GM06990 (cell line): ENCODE results near the gene HBD.

Experiments
- DNase-seq: peaks from one replicate; pipeline ENCODE4 v3.0.0-alpha.2; 2011; ENCODE audit not compliant: insufficient read length; ENCODE audit errors: extremely low read depth
- H3K27me3 ChIP-seq: replicated peaks from 2 replicates; pipeline ENCODE4 v1.6.0; 2011; ENCODE audit warnings: low read length; ENCODE audit not compliant: control insufficient read depth, insufficient read depth
- H3K36me3 ChIP-seq: 2 replicates; pipeline ENCODE4 v1.5.1; 2011; ENCODE audit warnings: low read length; ENCODE audit not compliant: control insufficient read depth, insufficient read depth
- H3K4me3 ChIP-seq: replicated peaks from 2 replicates; pipeline ENCODE4 v1.5.1; 2011; ENCODE audit warnings: low read depth, mild to moderate bottlenecking, control low read depth, low read length
- CTCF ChIP-seq: IDR thresholded peaks from 2 replicates; pipeline ENCODE4 v1.5.1; 2011; ENCODE audit warnings: low read length, control low read depth, mild to moderate bottlenecking, inconsistent platforms; ENCODE audit not compliant: insufficient read depth, poor library complexity, severe bottlenecking

Gene HBD

DNA sequence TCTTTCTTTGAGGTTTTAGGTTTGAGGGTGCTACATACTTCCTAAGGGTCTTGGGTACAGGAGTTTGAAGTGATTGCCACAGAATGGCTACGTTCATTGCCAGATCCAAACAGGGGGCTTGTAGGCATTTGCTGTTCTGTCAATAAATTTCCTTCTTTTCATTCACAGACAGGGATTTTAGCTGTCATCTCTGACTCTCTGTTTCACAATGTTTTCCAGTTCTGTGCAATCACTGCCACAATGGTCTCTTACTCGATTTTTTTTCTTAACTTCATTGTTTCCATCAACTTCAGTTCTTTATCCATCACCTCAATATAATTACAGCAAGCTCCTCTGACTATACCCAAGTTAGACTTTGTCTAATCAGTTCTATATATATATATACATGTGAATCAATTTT is 6.2 kb upstream of the HBD start:
- Histone ChIP-seq H3K27me3 (no peaks in the 10 kb centered on the region), H3K4me3 (no peak overlapping the region), H3K36me3 (no peaks in the 10 kb centered on the region)
- no peak for TF ChIP-seq CTCF
- DNase-seq: no peak

DNA sequence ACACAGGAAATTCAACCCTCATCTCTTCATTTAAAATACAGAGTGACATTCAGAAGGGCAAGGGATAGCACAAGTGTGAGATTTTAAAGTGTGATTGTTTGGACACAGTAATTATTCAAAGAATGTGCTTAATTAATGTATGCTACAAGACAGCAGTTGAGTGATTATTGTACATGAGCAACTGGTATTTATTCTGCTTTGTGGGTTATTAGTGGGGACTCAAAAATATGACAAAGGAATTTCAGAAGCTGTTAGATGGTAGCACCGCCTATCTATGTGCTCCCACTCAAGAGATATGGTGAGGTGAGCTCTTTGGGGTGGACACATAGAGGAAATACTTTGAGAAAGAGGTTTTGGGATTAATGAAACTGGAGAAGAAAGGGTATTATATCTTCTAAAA is 5.8 kb upstream of the HBD start:
- Histone ChIP-seq H3K4me3 (no peak overlapping the region), H3K36me3 (no peaks in the 10 kb centered on the region), H3K27me3 (no peaks in the 10 kb centered on the region)
- no peak for TF ChIP-seq CTCF
- no peak for DNase-seq

DNA sequence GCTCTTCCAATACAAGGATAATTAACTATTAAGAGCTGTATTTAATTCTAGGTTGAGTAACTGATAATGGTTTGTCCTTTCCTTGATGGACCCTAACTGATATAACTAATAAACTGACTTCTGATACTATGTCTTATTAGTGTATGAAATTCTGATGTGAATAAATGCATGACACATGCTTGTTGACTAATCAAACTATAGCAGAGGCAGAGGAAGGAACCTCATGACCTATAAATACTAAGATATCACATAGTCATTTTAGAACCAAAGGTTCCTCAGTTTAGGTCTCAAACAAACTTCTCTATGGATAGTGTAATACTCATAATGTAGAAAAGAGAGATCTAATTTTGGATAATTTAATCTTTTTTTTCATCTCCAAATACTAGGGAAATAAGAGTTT is 4.8 kb upstream of the HBD start:
- H3K27me3 ChIP-seq: no peaks in the 10 kb centered on the region
- no peak for DNase-seq
- no peak overlapping the region for H3K4me3 ChIP-seq
- H3K36me3 ChIP-seq: no peaks in the 10 kb centered on the region
- no peak for TF ChIP-seq CTCF

GRCh38 chr11:5238486-5238885 is 4.2 kb upstream of the HBD start:
- Histone ChIP-seq H3K36me3 (no peaks in the 10 kb centered on the region), H3K4me3 (no peak overlapping the region), H3K27me3 (no peaks in the 10 kb centered on the region)
- TF ChIP-seq CTCF: no peak
- DNase-seq: no peak

- H3K4me3 ChIP-seq: no peak overlapping the region
- no peak for DNase-seq
- H3K36me3 ChIP-seq: no peaks in the 10 kb centered on the region
- no peak for TF ChIP-seq CTCF
- no peaks in the 10 kb centered on the region for H3K27me3 ChIP-seq
Measured at GRCh38 chr11:5237420-5237819, 3.1 kb upstream of the HBD start.

DNA sequence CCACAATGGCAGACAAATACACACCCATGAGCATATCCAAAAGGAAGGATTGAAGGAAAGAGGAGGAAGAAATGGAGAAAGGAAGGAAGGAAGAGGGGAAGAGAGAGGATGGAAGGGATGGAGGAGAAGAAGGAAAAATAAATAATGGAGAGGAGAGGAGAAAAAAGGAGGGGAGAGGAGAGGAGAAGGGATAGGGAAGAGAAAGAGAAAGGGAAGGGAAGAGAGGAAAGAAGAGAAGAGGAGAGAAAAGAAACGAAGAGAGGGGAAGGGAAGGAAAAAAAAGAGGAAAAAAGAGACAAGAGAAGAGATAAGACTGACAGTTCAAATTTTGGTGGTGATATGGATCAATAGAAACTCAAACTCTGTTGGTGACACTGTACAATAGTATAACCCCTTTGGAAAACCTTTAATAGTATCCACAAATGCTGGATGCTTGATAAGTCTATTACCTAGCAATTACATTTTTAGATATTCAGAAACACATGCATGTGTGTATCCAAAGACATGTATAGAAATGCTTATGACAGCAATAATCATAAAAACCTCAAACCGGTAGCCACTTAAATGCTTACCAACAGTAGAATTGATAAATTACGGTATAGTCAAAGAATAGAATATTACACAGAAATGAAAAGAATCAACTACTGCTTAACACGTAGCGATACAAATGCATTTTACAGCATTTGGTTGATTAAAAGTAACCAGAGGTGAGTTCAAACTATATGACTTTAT is 1.2 kb upstream of the HBD start:
- DNase-seq: no peak
- no peaks in the 10 kb centered on the region for H3K27me3 ChIP-seq
- no peaks in the 10 kb centered on the region for H3K36me3 ChIP-seq
- no peak for TF ChIP-seq CTCF
- H3K4me3 ChIP-seq: no peak overlapping the region
